Smooth muscle cell of the brain vasculature (primary cell): ENCODE data around the gene RNF145.
"Not testable (repeated sequence)": the region's sequence is repeated elsewhere in the genome, so short reads cannot be mapped to it uniquely, and the experiment has no call there.

Experiments used
- DNase-seq: peaks from one replicate; pipeline ENCODE4 v3.0.0-alpha.2; 2012; ENCODE audit warnings: low read depth, low spot score

RNF145 gene

DNA sequence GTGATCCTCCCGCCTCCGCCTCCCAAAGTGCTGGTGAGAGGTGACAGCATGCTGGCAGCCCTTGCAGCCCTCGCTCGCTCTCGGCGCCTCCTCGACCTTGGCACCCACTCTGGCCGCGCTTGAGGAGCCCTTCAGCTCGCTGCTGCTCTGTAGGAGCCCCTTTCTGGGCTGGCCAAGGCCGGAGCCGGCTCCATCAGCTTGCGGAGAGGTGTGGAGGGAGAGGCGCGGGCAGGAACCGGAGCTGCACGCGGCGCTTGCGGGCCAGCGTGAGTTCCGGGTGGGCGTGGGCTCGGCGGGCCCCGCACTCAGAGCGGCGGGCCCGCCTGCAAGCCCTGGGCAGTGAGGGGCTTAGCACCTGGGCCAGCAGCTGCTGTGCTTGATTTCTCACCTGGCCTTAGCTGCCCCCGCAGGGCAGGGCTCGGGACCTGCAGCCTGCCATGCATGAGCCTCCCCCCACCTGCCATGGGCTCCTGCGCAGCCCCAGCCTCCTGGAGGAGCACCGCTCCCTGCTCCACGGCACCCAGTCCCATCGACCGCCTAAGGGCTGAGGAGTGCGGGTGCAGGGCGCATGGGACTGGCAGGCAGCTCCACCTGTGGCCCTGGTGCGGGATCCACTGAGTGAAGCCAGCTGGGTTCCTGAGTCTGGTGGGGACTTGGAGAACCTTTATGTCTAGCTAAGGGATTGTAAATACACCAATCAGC, 90.2 kb downstream of the RNF145 start:
- DNase-seq, result not testable (repeated sequence)

DNA sequence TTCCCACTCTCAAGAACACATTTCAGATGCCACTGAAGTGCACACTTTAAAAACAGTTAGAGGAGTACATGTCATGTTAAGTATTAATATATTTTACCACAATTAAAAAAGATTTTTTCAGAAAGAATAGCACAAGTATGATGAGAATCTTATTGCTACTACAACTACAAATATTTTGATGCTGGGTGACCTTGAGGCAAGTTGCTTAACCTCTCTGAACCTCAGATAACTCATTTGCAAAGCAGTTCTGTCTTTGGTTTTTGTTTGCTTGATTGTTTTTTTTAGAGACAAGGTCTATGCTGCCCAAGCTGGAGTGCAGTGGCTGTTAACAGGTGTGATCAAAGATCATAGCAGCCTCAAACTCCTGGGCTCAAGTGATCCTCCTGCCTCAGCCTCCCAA, 95.9 kb downstream of the RNF145 start:
- no peak for DNase-seq

DNA sequence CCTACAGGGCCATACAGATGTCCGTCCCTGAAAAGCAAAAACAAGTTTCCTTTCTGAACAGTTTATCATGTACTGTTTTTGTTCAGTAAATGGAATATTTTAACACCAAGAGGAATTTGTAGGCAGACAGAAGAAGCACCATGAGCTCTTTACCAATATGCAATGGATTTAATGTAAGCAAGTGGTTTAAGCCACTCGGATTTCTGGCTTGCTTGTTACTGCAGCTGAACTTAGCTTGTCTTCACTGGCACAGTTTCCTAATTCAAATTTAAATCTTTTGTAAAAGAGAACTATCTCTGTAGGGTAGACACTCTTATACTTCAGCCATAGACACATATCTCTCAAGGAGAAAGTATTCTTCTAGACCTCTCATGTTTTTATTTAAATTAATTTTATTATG, 96.9 kb downstream of the RNF145 start:
- DNase-seq, result no peak
